Measurements from ENCODE around the gene EARS2.

The EARS2 gene

DNA sequence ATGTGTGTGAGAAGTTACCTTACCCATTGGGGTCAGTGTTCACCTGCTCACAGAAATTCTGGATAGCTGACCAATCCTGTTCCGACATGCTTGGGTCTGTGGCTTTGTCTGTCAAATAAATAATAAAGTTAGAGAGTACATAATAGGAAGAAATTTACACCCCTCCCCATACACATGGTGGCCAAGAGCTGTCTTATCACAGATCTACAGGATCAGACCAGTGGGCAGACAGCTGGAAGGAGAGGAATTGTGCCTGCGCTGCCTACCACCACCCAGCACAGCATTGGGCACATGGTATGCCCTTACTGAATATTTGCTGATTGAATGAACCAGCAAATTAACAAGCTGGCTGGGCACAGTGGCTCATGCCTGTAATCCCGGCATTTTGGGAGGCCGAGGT is 61.5 kb downstream of the EARS2 start:
- H3K4me3 ChIP-seq (replicated peaks; ENCODE audit: low read depth, low read length): no peak overlapping the region
- TF ChIP-seq, protein P1, sequence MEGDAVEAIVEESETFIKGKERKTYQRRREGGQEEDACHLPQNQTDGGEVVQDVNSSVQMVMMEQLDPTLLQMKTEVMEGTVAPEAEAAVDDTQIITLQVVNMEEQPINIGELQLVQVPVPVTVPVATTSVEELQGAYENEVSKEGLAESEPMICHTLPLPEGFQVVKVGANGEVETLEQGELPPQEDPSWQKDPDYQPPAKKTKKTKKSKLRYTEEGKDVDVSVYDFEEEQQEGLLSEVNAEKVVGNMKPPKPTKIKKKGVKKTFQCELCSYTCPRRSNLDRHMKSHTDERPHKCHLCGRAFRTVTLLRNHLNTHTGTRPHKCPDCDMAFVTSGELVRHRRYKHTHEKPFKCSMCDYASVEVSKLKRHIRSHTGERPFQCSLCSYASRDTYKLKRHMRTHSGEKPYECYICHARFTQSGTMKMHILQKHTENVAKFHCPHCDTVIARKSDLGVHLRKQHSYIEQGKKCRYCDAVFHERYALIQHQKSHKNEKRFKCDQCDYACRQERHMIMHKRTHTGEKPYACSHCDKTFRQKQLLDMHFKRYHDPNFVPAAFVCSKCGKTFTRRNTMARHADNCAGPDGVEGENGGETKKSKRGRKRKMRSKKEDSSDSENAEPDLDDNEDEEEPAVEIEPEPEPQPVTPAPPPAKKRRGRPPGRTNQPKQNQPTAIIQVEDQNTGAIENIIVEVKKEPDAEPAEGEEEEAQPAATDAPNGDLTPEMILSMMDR (IDR thresholded peaks at IDR 0.05; ENCODE audit: low read length, missing control alignments): no peak
- DNase-seq (ENCODE audit: low read depth): no peak

DNA sequence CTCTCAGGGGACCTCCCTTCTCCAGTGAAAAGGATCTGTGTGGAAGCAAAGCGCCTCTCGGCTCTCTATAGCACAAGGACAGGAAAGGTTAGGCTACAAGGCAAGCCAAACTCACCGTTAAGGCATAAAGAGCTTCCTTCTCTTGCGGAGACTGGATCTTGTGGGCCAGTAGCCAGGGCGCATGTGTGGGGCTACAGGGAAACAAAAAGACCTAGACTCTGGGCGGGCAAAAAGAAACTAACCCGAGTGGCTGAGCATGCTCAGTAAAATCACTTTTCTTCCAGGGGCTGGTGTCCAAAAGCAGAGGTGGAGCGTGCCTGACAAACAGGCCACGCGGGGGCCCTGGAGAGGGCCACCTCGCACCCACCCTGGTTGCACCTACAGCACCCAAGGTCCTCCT is 63.0 kb downstream of the EARS2 start:
- TF ChIP-seq, protein P1 (IDR thresholded peaks at IDR 0.05; ENCODE audit: low read length, missing control alignments): no peak
- DNase-seq (ENCODE audit: low read depth): no peak
- H3K4me3 ChIP-seq (replicated peaks; ENCODE audit: low read depth, low read length): no peak overlapping the region

DNA sequence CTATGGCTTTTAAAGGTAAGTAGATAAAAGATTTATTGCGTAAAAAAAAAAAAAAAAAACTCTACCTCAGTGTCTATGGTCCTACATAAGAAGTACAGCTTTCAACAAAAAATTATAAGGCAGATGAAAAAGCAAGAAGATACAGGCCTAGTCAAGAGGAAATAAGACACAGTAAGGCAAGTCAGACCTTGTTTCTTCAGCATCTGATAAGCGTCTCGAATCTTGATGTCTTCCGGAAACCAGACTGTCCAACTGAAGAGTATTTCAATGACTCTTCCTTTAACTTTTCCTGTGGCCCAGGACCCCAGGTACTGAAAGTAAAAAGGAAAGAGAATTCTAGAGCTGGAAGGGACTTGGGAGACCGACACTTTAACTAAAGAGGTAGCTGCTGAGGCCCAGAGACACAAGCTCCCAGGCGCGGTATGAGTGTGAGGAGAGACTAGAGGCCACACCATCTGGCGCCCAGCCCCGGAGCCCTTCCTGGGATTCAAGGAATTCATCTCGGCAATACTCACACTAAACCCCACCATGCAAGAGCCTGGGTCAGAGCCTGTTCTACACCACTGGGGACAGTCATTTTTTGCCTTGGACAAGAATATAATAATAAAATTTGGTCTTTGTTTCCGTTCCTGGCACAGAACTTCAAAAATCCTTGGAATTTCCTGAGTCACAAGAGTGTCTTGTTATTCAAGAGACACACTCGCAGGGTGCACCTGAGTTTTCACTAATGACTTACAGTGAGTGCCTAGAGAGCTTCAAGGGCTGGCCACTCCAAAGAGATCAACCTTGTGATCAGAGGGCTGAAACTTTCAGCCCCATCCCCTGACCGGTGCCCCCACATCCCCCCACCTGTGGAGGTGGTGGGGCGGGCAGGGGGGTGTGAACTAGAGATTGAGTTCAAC is 65.4 kb downstream of the EARS2 start:
- peak; percentile 45 for DNase-seq (ENCODE audit: low read depth)
- H3K4me3 ChIP-seq (replicated peaks; ENCODE audit: low read depth, low read length): no peak overlapping the region

DNA sequence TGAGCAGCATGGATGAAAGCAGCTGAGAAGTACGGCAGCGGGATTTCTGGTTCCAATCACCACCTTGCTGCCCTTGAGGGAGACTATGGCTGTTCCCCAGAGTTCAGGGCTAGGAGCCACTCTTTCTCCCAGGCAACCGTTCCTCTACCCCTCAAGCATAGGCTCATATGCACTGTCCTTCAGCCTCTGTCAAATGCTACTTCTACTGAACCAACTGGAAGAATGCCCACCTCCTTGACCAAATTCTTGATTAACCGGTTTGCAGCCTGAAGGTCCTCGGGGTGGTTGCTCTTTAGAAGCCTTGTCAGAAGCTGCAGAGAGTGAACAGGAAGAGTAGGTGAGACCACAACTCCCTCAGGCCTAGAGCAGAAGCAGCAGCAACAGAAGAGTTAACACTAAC is 70.7 kb downstream of the EARS2 start:
- TF ChIP-seq, protein P1 (IDR thresholded peaks at IDR 0.05; ENCODE audit: low read length, missing control alignments): no peak
- H3K4me3 ChIP-seq (replicated peaks; ENCODE audit: low read depth, low read length): no peak overlapping the region
- no peak for DNase-seq (ENCODE audit: low read depth)

More for the DNA sequence above, 65.4 kb downstream of the EARS2 start:
- TF ChIP-seq, protein P1 (IDR thresholded peaks at IDR 0.05; ENCODE audit: low read length, missing control alignments): no peak

DNA sequence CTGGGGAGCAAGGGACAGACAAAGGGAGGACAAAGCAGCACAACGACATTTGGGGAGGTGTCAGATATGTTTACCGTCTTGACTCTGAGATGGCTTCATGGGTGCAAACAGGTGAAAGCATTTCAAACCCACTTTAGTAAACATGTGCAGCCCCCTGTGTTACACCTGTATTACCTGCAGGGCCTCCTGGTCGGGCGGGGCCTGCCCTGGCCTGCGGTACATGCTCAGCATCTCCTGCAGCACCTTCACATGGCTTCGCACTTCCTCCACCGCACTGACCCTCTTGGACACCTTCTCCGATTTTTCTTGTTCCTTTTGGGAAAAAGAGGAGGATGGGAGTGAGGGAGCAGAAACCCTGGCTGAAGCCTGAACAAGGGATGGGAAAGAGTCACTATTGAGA is 71.3 kb downstream of the EARS2 start:
- DNase-seq (ENCODE audit: low read depth): no peak
- no peak overlapping the region for H3K4me3 ChIP-seq (replicated peaks; ENCODE audit: low read depth, low read length)
- TF ChIP-seq, protein P1 (IDR thresholded peaks at IDR 0.05; ENCODE audit: low read length, missing control alignments): no peak

DNA sequence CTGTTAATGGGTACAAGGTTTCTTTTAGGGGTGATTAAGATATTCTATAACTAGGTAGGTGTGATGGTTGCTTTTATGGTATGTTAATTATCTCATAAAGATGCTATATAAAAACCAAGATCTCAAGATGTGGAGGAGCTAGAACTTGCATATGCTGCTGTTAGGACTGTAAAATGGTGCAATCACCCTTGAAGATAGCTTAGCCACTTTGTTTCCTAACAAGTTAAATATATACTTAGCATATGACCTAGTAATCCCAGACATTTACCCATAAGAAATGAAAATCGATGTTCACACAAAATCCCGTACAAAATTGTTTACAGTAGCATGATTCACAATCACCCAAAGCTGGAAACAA is 71.9 kb downstream of the EARS2 start:
- TF ChIP-seq, protein P1 (IDR thresholded peaks at IDR 0.05; ENCODE audit: low read length, missing control alignments): no peak
- DNase-seq (ENCODE audit: low read depth): no peak
- H3K4me3 ChIP-seq (replicated peaks; ENCODE audit: low read depth, low read length): no peak overlapping the region
